ENCODE measurements around the gene PCSK6. TPM values are rescaled to one million over a fixed set of nuclear protein-coding genes. Genes with fewer than 3 reads are reported as not detected.

The PCSK6 gene
- total RNA-seq, 1 donor from 2014 or later: 1.1 TPM

GRCh38 chr15:101492766-101493692 lies 3.5 kb upstream of the PCSK6 start:
- intact Hi-C loops (cut with micrococcal nuclease): no loop called here
- ChIA-PET POLR2A (no interaction called here), CTCF (no interaction called here)
- no peaks in the 10 kb centered on the region for H3K36me3 Mint-ChIP-seq (ENCODE audit: low read depth)
- ATAC-seq (ENCODE audit: low read depth) (no peak), DNase-seq (no peak)
- TF ChIP-seq CTCF (IDR thresholded peaks at IDR 0.05): no peak
- no peak overlapping the region for H3K27ac Mint-ChIP-seq
- peaks cover 62% of the 10 kb centered on the region for H3K27me3 Mint-ChIP-seq
- H3K4me3 Mint-ChIP-seq: no peak overlapping the region
- H3K4me1 Mint-ChIP-seq: peaks cover 16% of the 10 kb centered on the region
- H3K9me3 Mint-ChIP-seq: no peaks in the 10 kb centered on the region

DNA sequence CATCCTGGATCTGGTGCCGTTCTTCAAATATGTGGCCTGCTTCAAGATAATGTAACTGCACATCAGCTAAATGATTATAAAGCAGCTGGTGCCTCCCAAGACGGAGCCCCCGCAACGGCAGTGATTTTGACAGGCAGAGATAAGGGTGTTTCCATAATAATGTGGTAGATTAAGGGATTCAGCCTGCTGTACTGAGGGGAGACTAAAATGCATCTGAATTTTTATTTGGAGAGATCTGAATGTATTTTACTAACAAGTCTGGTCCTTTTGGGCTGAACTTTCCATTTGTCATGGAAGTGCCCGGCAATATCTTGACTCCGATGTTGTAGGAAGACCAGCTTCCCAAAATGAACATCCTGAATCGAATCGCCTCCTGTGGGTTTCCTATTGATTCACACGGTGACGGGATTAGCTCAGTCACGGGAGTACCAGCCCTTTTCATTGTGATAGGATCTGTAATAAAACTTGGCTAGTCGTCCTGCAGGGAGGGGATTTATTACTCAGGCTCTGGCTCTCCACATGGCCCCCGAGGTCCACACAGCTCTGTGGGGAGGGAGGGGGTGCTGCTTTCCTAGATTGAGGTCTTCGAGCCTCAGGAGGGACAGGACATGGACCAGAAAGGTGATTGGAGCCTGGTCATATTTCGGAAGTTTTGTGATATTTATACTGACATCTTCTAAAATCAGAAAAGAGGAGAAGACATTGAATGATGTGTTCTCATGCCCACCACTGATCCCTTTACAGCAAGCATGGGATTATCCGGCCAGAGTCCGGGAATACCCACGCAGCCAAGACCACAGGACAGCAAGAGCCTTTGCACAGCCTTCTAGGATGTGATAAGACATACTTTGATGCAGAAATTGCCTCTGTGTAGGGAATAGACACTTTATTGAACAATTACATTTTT lies 2.5 kb upstream of the PCSK6 start:
- intact Hi-C loops (cut with micrococcal nuclease): no loop called here
- H3K4me1 Mint-ChIP-seq: peaks cover 13% of the 10 kb centered on the region
- CTCF ChIA-PET: no interaction called here
- no peak overlapping the region for H3K4me3 Mint-ChIP-seq
- no peaks in the 10 kb centered on the region for H3K9me3 Mint-ChIP-seq
- H3K27me3 Mint-ChIP-seq: peaks cover 61% of the 10 kb centered on the region
- POLR2A ChIA-PET: no interaction called here
- H3K36me3 Mint-ChIP-seq (ENCODE audit: low read depth): no peaks in the 10 kb centered on the region
- TF ChIP-seq CTCF (IDR thresholded peaks at IDR 0.05): no peak
- no peak for DNase-seq
- H3K27ac Mint-ChIP-seq: no peak overlapping the region
- ATAC-seq (ENCODE audit: low read depth): no peak

DNA sequence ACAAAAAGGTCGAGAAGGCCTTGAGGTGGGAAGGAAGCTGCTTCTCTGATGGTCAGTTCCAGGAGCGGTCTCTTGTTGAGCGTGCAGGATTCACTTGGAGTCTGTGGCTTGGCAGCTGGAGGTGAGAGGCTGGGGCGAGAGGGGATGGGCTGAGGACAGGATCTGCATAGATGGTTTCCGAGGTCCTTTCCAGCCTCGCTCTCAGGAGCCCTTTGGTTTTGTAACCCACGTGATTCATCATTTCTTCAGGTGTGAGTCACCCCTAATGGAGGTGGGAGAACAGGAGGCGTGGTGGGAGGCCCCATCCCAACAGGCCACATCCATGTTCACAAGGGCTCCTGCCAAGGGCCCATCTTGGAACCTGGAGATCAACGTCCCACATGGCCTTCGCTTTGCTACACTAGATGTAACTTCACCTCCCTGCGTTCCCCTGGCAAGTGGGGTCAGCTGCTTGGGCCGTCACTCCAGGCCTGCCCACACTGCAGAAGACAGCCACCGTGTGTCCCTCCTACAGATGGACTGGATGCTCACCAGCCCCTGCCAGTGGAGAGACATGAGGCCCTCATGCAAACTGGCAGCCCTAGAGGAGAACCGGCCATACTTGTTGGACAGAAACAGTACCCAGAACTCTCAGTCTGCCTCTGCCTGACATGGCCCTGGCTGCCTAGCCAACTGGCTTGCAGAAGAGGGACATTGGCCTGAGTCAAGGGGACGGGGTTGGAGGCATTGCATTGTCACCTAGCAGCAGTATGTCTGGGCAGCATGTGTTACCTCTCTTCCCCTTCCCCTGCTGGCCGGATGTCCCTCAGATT lies 1.6 kb upstream of the PCSK6 start:
- H3K27me3 Mint-ChIP-seq: peaks cover 61% of the 10 kb centered on the region

DNA sequence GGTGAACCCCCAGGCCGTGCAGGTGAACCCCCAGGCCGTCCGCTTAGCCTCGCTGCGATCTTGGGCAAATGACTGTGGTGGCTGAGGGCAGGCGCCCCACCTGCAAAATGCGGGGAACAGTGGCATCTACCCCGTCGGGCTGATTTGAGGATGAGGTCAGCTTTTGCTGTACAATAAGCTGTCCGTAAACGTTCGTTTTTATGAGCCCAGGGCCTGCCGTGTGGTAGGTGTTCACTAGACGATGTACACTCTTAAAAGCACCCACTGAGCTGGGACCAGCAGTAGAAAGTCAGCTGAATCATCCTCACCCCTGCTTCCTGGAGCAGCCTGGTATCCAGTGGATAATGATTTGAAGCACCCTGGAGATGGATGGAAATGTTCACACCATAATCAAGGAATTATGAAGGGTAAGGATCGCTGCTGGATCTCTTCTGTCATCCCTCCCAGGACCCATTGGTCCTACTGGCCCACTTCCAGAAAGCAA lies 943 bp upstream of the PCSK6 start:
- ATAC-seq (ENCODE audit: low read depth) (no peak), DNase-seq (no peak)
- H3K9me3 Mint-ChIP-seq: no peaks in the 10 kb centered on the region
- POLR2A ChIA-PET: no interaction called here
- TF ChIP-seq CTCF (IDR thresholded peaks at IDR 0.05): no peak
- H3K36me3 Mint-ChIP-seq (ENCODE audit: low read depth): no peaks in the 10 kb centered on the region
- CTCF ChIA-PET: no interaction called here
- H3K27me3 Mint-ChIP-seq: peaks cover 59% of the 10 kb centered on the region
- intact Hi-C loops (cut with micrococcal nuclease): no loop called here
- H3K4me1 Mint-ChIP-seq: no peaks in the 10 kb centered on the region
- peak overlapping the region; percentile 28 for H3K4me3 Mint-ChIP-seq
- H3K27ac Mint-ChIP-seq: no peak overlapping the region

More for the DNA sequence above, 1.6 kb upstream of the PCSK6 start:
- Mint-ChIP-seq H3K36me3 (ENCODE audit: low read depth) (no peaks in the 10 kb centered on the region), H3K4me3 (no peak overlapping the region), H3K27ac (no peak overlapping the region), H3K9me3 (no peaks in the 10 kb centered on the region), H3K4me1 (peaks cover 4% of the 10 kb centered on the region)
- no peak for TF ChIP-seq CTCF (IDR thresholded peaks at IDR 0.05)
- ChIA-PET POLR2A (no interaction called here), CTCF (no interaction called here)
- no peak for DNase-seq
- intact Hi-C loops (cut with micrococcal nuclease): no loop called here
- ATAC-seq (ENCODE audit: low read depth): no peak

Measured in activated B cell treated with CpG ODN at 0.5 μM for 24 hours (primary cell).